IMR-90 (cell line): ENCODE measurements around the gene XPO6. TPM values are rescaled to one million over a fixed set of nuclear protein-coding genes. Genes with fewer than 3 reads are reported as not detected.

Experiments used
- ATAC-seq: fragments of 200-7000 bp; cut with Tn5 transposase; 2 replicates; pipeline ENCODE4 v1.9.1; 2020; ENCODE audit warnings: low read depth, mild to moderate bottlenecking, moderate library complexity
- BruUV-seq: library from RNA; stranded (reverse); fragments of 400-500 nt; replicated peaks from 2 replicates; lab custom pipeline; 2021; lab: Mats Ljungman, UMichigan
- CTCF ChIA-PET: fragments of 300-600 bp; formaldehyde crosslinking; extraction: SDS; loops from one replicate; lab custom pipeline; 2021; ENCODE audit warnings: antibody characterized with exemption; lab: Yijun Ruan, JAX
- POLR2A ChIA-PET: fragments of 300-600 bp; sonication (Branson Sonifier 250); formaldehyde crosslinking; loops from one replicate; lab custom pipeline; 2022; ENCODE audit warnings: antibody characterized with exemption; ENCODE audit not compliant: unreplicated experiment; lab: Charles Lee
- DNase-seq: peaks from one replicate; pipeline ENCODE4 v3.0.0; 2013
- H2AFZ ChIP-seq: replicated peaks from 2 replicates; pipeline ENCODE3; 2013; ENCODE audit warnings: low read length, mild to moderate bottlenecking; ENCODE audit not compliant: poor library complexity
- H2AK5ac ChIP-seq: 2 replicates; pipeline ENCODE4 v1.6.1; 2013; ENCODE audit warnings: low read depth, low read length, inconsistent platforms
- H2AK9ac ChIP-seq: replicated peaks from 2 replicates; pipeline ENCODE3; 2013; ENCODE audit warnings: mild to moderate bottlenecking, low read depth, low read length, moderate library complexity; ENCODE audit not compliant: poor library complexity
- H2BK120ac ChIP-seq: 2 replicates; pipeline ENCODE4 v1.6.1; 2013; ENCODE audit warnings: low read depth, low read length, inconsistent platforms
- H2BK15ac ChIP-seq: 3 replicates; pipeline ENCODE4 v1.6.1; 2013; ENCODE audit warnings: low read depth, low read length, inconsistent platforms
- H2BK20ac ChIP-seq: 2 replicates; pipeline ENCODE4 v1.6.1; 2013; ENCODE audit warnings: low read depth, mild to moderate bottlenecking, inconsistent platforms, low read length, moderate library complexity
- H2BK5ac ChIP-seq: 2 replicates; pipeline ENCODE4 v1.6.1; 2013; ENCODE audit warnings: mild to moderate bottlenecking, low read depth, low read length, inconsistent platforms; ENCODE audit not compliant: poor library complexity, severe bottlenecking
- H3K14ac ChIP-seq: replicated peaks from 2 replicates; pipeline ENCODE4 v1.6.1; 2013; ENCODE audit warnings: low read depth, low read length, inconsistent platforms
- H3K18ac ChIP-seq: 2 replicates; pipeline ENCODE4 v1.6.1; 2013; ENCODE audit warnings: low read depth, low read length, control low read depth
- H3K23ac ChIP-seq: 2 replicates; pipeline ENCODE4 v1.6.1; 2013; ENCODE audit warnings: low read depth, low read length, inconsistent platforms
- H3K27ac ChIP-seq: 2 replicates; pipeline ENCODE4 v1.5.1; 2013; ENCODE audit warnings: mild to moderate bottlenecking, control low read depth, low read length; ENCODE audit not compliant: insufficient read depth
- H3K27me3 ChIP-seq: 2 replicates; pipeline ENCODE4 v1.6.1; 2013; ENCODE audit warnings: low read length; ENCODE audit not compliant: control insufficient read depth, insufficient read depth
- H3K36me3 ChIP-seq: 2 replicates; pipeline ENCODE4 v1.6.1; 2013; ENCODE audit warnings: low read length, mixed read lengths; ENCODE audit not compliant: control insufficient read depth, insufficient read depth
- H3K4ac ChIP-seq: 2 replicates; pipeline ENCODE4 v1.6.1; 2013; ENCODE audit warnings: low read depth, low read length, inconsistent platforms
- H3K4me1 ChIP-seq: 2 replicates; pipeline ENCODE4 v1.6.1; 2013; ENCODE audit warnings: low read length, mixed read lengths; ENCODE audit not compliant: control insufficient read depth, insufficient read depth
- H3K4me2 ChIP-seq: 2 replicates; pipeline ENCODE4 v1.6.1; 2013; ENCODE audit warnings: low read depth, mild to moderate bottlenecking, control low read depth, low read length, moderate library complexity
- H3K4me3 ChIP-seq: 2 replicates; pipeline ENCODE4 v1.5.1; 2013; ENCODE audit warnings: low read depth, mild to moderate bottlenecking, control low read depth, low read length, moderate library complexity; ENCODE audit not compliant: insufficient read depth
- H3K56ac ChIP-seq: 2 replicates; pipeline ENCODE4 v1.6.1; 2013; ENCODE audit warnings: low read length, inconsistent platforms; ENCODE audit not compliant: insufficient read depth; ENCODE audit errors: extremely low read depth
- H3K79me1 ChIP-seq, 2 experiments: 2 replicates each; pipeline ENCODE4 v1.6.1; 2013; ENCODE audit warnings: low read length in 2 of 2, inconsistent platforms in 1 of 2, low read depth in 1 of 2
- H3K9ac ChIP-seq: 2 replicates; pipeline ENCODE4 v1.6.1; 2013; ENCODE audit warnings: low read depth, low read length, control low read depth
- H3K9me1 ChIP-seq: 2 replicates; pipeline ENCODE4 v1.6.1; 2013; ENCODE audit warnings: low read length, inconsistent platforms; ENCODE audit not compliant: insufficient read depth
- H3K9me3 ChIP-seq: 2 replicates; pipeline ENCODE4 v1.6.1; 2013; ENCODE audit warnings: low read length; ENCODE audit not compliant: control insufficient read depth, insufficient read depth
- H4K20me1 ChIP-seq: 2 replicates; pipeline ENCODE4 v1.6.1; 2013; ENCODE audit warnings: low read length, inconsistent platforms; ENCODE audit not compliant: insufficient read depth
- H4K5ac ChIP-seq: 2 replicates; pipeline ENCODE4 v1.6.1; 2013; ENCODE audit warnings: mild to moderate bottlenecking, low read depth, low read length, control low read depth
- H4K8ac ChIP-seq, 2 experiments: 2 replicates each; pipeline ENCODE4 v1.6.1; 2013; ENCODE audit warnings: low read depth in 2 of 2, low read length in 2 of 2, control low read depth in 1 of 2, inconsistent platforms in 1 of 2
- H4K91ac ChIP-seq: 2 replicates; pipeline ENCODE4 v1.6.1; 2013; ENCODE audit warnings: low read depth, low read length, inconsistent platforms; ENCODE audit not compliant: insufficient read depth
- BHLHE40 ChIP-seq: fragments of 150-350 bp; IDR thresholded peaks from 2 replicates; pipeline ENCODE4 v1.6.1; 2016; ENCODE audit warnings: mild to moderate bottlenecking, low read depth, low read length
- CEBPB ChIP-seq: IDR thresholded peaks from 2 replicates; pipeline ENCODE4 v1.6.1; 2012; ENCODE audit warnings: low read depth, low read length, improper control_type of control experiment
- FOS ChIP-seq: fragments of 150-350 bp; IDR thresholded peaks from 2 replicates; pipeline ENCODE4 v1.6.1; 2016; ENCODE audit warnings: low read depth, low read length
- MAFK ChIP-seq: IDR thresholded peaks from 2 replicates; pipeline ENCODE4 v1.6.1; 2012; ENCODE audit warnings: low read depth, low read length, improper control_type of control experiment
- MAZ ChIP-seq: IDR thresholded peaks from 2 replicates; pipeline ENCODE4 v1.6.1; 2012; ENCODE audit warnings: low read depth, mild to moderate bottlenecking, low read length, improper control_type of control experiment, moderate library complexity, borderline replicate concordance
- MXI1 ChIP-seq: IDR thresholded peaks from 2 replicates; pipeline ENCODE4 v1.6.1; 2012; ENCODE audit warnings: low read depth, mild to moderate bottlenecking, low read length, moderate library complexity, borderline replicate concordance
- NFE2L2 ChIP-seq: fragments of 150-350 bp; IDR thresholded peaks from 2 replicates; pipeline ENCODE4 v1.6.1; 2016; ENCODE audit warnings: low read depth, mild to moderate bottlenecking, low read length
- RAD21 ChIP-seq: IDR thresholded peaks from 2 replicates; pipeline ENCODE4 v1.6.1; 2012; ENCODE audit warnings: low read length, improper control_type of control experiment
- RCOR1 ChIP-seq: IDR thresholded peaks from 2 replicates; pipeline ENCODE4 v1.6.1; 2012; ENCODE audit warnings: mild to moderate bottlenecking, low read length, improper control_type of control experiment; ENCODE audit not compliant: insufficient replicate concordance
- SMC3 ChIP-seq: fragments of 150-350 bp; IDR thresholded peaks from 2 replicates; pipeline ENCODE4 v1.6.1; 2016; ENCODE audit warnings: low read depth, mild to moderate bottlenecking, antibody characterized with exemption, low read length, moderate library complexity
- WGBS, 2 experiments: methylation state at CpG; one replicate each; pipeline versions ENCODE4 v1.1.5 to v1.1.7; 2013; ENCODE audit warnings: missing lambda C conversion rate in 2 of 2; ENCODE audit not compliant: insufficient read length in 1 of 2; ENCODE audit errors: extremely low coverage in 2 of 2; 5-methylcytosine and 5-hydroxymethylcytosine counted together
- dilution Hi-C: fragments of 300-500 bp; cut with HindIII; formaldehyde crosslinking; loops from one replicate; pipeline ENCODE4 v1.14.3; 2018; ENCODE audit warnings: low sequenced_read_pairs; ENCODE audit not compliant: unreplicated experiment
- in situ Hi-C: fragments of 300-500 bp; cut with MboI; formaldehyde crosslinking; loops from 3 replicates; pipeline ENCODE4 v1.14.3; 2019; ENCODE audit warnings: low sequenced_read_pairs, inconsistent platforms, mixed read lengths
- intact Hi-C: fragments of 100-400 bp; cut with micrococcal nuclease; formaldehyde crosslinking; loops from 2 replicates; pipeline ENCODE4 v1.10.0; 2022
- polyA plus RNA-seq, 3 experiments: library from polyadenylated mRNA; depleted of rRNA; stranded (reverse); fragments of >200 nt; gene quantifications; 2 replicates each; pipeline ENCODE4 v1.2.3, GENCODE V29; 2012; ENCODE audit warnings: low replicate concordance in 1 of 3
- total RNA-seq: library from RNA; depleted of rRNA; stranded (reverse); fragments of >200 nt; gene quantifications from 2 replicates; pipeline ENCODE4 v1.2.3, GENCODE V29; 2012
- TF ChIP-seq, protein P1 (sequence below): fragments of 150-350 bp; IDR thresholded peaks from 2 replicates; pipeline ENCODE4 v1.6.1; 2016; ENCODE audit warnings: low read depth, mild to moderate bottlenecking, low read length, moderate library complexity, borderline replicate concordance

Gene XPO6
- total and polyA plus RNA-seq, 2 of the 4 experiments (the other 2 are of a cell fraction), result 108 to 184 TPM

DNA sequence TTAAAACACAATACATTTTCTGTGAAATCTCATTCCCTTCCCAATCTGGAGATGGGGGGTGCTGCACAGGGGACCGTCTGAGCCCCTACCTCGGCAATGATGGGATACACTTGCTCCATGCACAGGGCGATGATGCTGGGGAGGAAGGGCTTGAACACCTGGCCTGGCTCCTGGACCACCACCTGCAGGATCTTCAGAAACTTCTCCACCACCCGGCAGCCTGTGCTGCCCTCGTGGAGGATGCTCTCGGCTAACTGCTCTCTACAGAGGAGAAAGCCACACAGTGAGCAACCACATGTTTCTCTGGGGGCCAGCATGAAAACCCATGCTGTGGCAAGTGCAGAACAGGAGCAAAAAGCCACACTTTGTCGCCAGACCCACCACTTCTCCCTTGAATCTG, 105.8 kb downstream of the XPO6 start:
- no peak overlapping the region for H2AK5ac ChIP-seq
- no peak overlapping the region for H3K9ac ChIP-seq
- no peak overlapping the region for H3K4me2 ChIP-seq
- H4K5ac ChIP-seq, result no peak overlapping the region
- H4K20me1 ChIP-seq, result peaks cover 22% of the 10 kb centered on the region
- no peak overlapping the region for H3K4ac ChIP-seq
- no peak overlapping the region for H3K18ac ChIP-seq
- WGBS, 2 experiments, result no CpG with 5 or more reads among the region's 7 CpGs
- no peaks in the 10 kb centered on the region for H3K27me3 ChIP-seq
- H3K23ac ChIP-seq, result no peak overlapping the region
- peaks cover 15% of the 10 kb centered on the region for H3K9me1 ChIP-seq
- H2BK15ac ChIP-seq, result no peak overlapping the region
- H3K56ac ChIP-seq, result no peak overlapping the region
- no peak for TF ChIP-seq RAD21
- TF ChIP-seq MXI1, result no peak
- no peak for TF ChIP-seq NFE2L2
- TF ChIP-seq FOS, result no peak
- TF ChIP-seq, protein P1, sequence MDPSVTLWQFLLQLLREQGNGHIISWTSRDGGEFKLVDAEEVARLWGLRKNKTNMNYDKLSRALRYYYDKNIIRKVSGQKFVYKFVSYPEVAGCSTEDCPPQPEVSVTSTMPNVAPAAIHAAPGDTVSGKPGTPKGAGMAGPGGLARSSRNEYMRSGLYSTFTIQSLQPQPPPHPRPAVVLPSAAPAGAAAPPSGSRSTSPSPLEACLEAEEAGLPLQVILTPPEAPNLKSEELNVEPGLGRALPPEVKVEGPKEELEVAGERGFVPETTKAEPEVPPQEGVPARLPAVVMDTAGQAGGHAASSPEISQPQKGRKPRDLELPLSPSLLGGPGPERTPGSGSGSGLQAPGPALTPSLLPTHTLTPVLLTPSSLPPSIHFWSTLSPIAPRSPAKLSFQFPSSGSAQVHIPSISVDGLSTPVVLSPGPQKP, result no peak
- no peak for TF ChIP-seq CEBPB
- no peak for TF ChIP-seq MAZ
- TF ChIP-seq BHLHE40, result no peak
- TF ChIP-seq MAFK, result no peak
- no peak for TF ChIP-seq SMC3
- no peak for TF ChIP-seq RCOR1
- intact Hi-C loops, result no loop called here
- no peak overlapping the region for H4K91ac ChIP-seq
- ATAC-seq (no peak), DNase-seq (no peak)
- H2BK20ac ChIP-seq, result no peak overlapping the region
- no peak overlapping the region for H4K8ac ChIP-seq
- H3K9me3 ChIP-seq, result no peaks in the 10 kb centered on the region
- no peak overlapping the region for H2BK120ac ChIP-seq
- H3K4me1 ChIP-seq, result peaks cover 6% of the 10 kb centered on the region
- H3K36me3 ChIP-seq, result peaks cover 79% of the 10 kb centered on the region
- H2AK9ac ChIP-seq, result no peak overlapping the region
- BruUV-seq, result no TSS peak
- POLR2A ChIA-PET, result no interaction called here
- H3K27ac ChIP-seq, result no peak overlapping the region
- no peak overlapping the region for H2BK5ac ChIP-seq
- H3K79me1 ChIP-seq, result peaks cover 30 to 54% of the 10 kb centered on the region in 2 experiments; a peak in 3 of 4 replicates
- dilution Hi-C loops, result no loop called here
- H3K4me3 ChIP-seq, result no peak overlapping the region
- no peak overlapping the region for H3K14ac ChIP-seq
- no peak overlapping the region for H2AFZ ChIP-seq
- CTCF ChIA-PET, result no interaction called here
- in situ Hi-C loops, result loop anchor here (10.0 kb wide), 1 partner anchor 59 kb away; no protein-coding TSS in a partner anchor
